HepG2 (cell line): Measurements from ENCODE around the gene MEGF11. TPM values are rescaled to one million over a fixed set of nuclear protein-coding genes. Genes with fewer than 3 reads are reported as not detected.

Experiments
- ATAC-seq: fragments of 200-7000 bp; cut with Tn5 transposase; 3 replicates; pipeline ENCODE4 v1.9.1; 2020; ENCODE audit warnings: mild to moderate bottlenecking, moderate library complexity
- BruUV-seq: library from RNA; stranded (reverse); fragments of 400-500 nt; replicated peaks from 2 replicates; lab custom pipeline; 2021; lab: Mats Ljungman, UMichigan
- CTCF ChIA-PET: fragments of 300-600 bp; formaldehyde crosslinking; extraction: SDS; loops from one replicate; lab custom pipeline; 2021; ENCODE audit warnings: low total read pairs, inconsistent platforms, low intra/inter-chr PET ratio; lab: Yijun Ruan, JAX
- POLR2A ChIA-PET: fragments of 350-600 bp; sonication (Branson Sonifier 250); formaldehyde crosslinking; loops from one replicate; lab custom pipeline; 2020; ENCODE audit warnings: antibody characterized with exemption, inconsistent platforms; lab: Yijun Ruan, JAX
- DNase-seq: peaks from one replicate; pipeline ENCODE4 v3.0.0-alpha.2; 2015; ENCODE audit warnings: low spot score
- FAIRE-seq: peaks from 3 replicates; lab custom pipeline; 2011; peaks lifted over from hg19 to GRCh38; lab: Jason Lieb, UNC
- H2AFZ ChIP-seq: one replicate; pipeline ENCODE4 v1.6.1; 2011; ENCODE audit warnings: low read length, inconsistent platforms
- H3K27ac ChIP-seq: fragments of 300-600 bp; 3 replicates; pipeline ENCODE4 v1.8.0; 2011; ENCODE audit warnings: mixed run types, mild to moderate bottlenecking, mixed read lengths, low read length, inconsistent platforms; ENCODE audit not compliant: insufficient read depth; ENCODE audit errors: extremely low read length
- H3K27me3 ChIP-seq, 2 experiments: fragments of 200-600 bp in 1 of 2; 2 replicates in 1 of 2; 3 replicates in 1 of 2; pipeline versions ENCODE4 v1.6.0 to v1.8.0; 2011; ENCODE audit warnings: low read length in 2 of 2, mild to moderate bottlenecking in 2 of 2, moderate library complexity in 2 of 2, inconsistent platforms in 1 of 2; ENCODE audit not compliant: insufficient read depth in 2 of 2, control insufficient read depth in 1 of 2
- H3K36me3 ChIP-seq, 2 experiments: fragments of 200-600 bp in 1 of 2; replicated peaks in 1 of 2; 2 replicates in 1 of 2; 3 replicates in 1 of 2; pipeline versions ENCODE4 v1.5.1 to v1.8.0; 2011; ENCODE audit warnings: low read length in 2 of 2, inconsistent platforms in 1 of 2; ENCODE audit not compliant: insufficient read depth in 2 of 2, control insufficient read depth in 1 of 2
- H3K4me1 ChIP-seq: 2 replicates; pipeline ENCODE4 v1.5.1; 2012; ENCODE audit warnings: low read length, inconsistent platforms; ENCODE audit not compliant: insufficient read depth
- H3K4me2 ChIP-seq: 2 replicates; pipeline ENCODE4 v1.6.0; 2011; ENCODE audit warnings: low read depth, low read length, inconsistent platforms
- H3K4me3 ChIP-seq, 3 experiments: fragments of 200-600 bp in 1 of 3; sonication (generic), shearing (Covaris generic) in 1 of 3; replicated peaks in 1 of 3; 2 replicates each; pipeline ENCODE4 v1.5.1; 2011 to 2016; ENCODE audit warnings: low read length in 3 of 3, inconsistent platforms in 2 of 3, low read depth in 2 of 3, mild to moderate bottlenecking in 2 of 3, control low read depth in 1 of 3, mixed read lengths in 1 of 3; ENCODE audit not compliant: insufficient read depth in 1 of 3
- H3K79me2 ChIP-seq: one replicate; pipeline ENCODE4 v1.6.1; 2011; ENCODE audit warnings: low read length, inconsistent platforms; ENCODE audit not compliant: insufficient read depth
- H3K9ac ChIP-seq: 2 replicates; pipeline ENCODE4 v1.6.0; 2011; ENCODE audit warnings: mild to moderate bottlenecking, low read depth, low read length, inconsistent platforms; ENCODE audit not compliant: insufficient read depth
- H3K9me3 ChIP-seq: 2 replicates; pipeline ENCODE4 v1.5.1; 2012; ENCODE audit warnings: mild to moderate bottlenecking, low read length
- H4K20me1 ChIP-seq: 2 replicates; pipeline ENCODE4 v1.6.0; 2011; ENCODE audit warnings: inconsistent platforms, mild to moderate bottlenecking, low read length, moderate library complexity; ENCODE audit not compliant: insufficient read depth
- CAMTA2 ChIP-seq: sonication (generic); formaldehyde crosslinking; IDR thresholded peaks from 2 replicates; pipeline ENCODE4 v1.4.0; 2020; ENCODE audit warnings: mild to moderate bottlenecking, missing genetic modification reagents, borderline replicate concordance
- HHEX ChIP-seq: IDR thresholded peaks from 2 replicates; pipeline ENCODE4 v1.6.1; 2016; ENCODE audit warnings: control low read depth
- IRX3 ChIP-seq: sonication (generic); formaldehyde crosslinking; IDR thresholded peaks from 2 replicates; pipeline ENCODE4 v1.8.1; 2023; ENCODE audit warnings: mild to moderate bottlenecking, low read depth, missing genetic modification reagents, borderline replicate concordance
- MAFF ChIP-seq: IDR thresholded peaks from 2 replicates; pipeline ENCODE4 v1.6.1; 2011; ENCODE audit warnings: low read depth, low read length, improper control_type of control experiment
- PHF21A ChIP-seq: sonication (generic); formaldehyde crosslinking; IDR thresholded peaks from 2 replicates; pipeline ENCODE4 v1.5.0; 2020; ENCODE audit warnings: mild to moderate bottlenecking, missing genetic modification reagents
- RFXANK ChIP-seq: IDR thresholded peaks from 2 replicates; pipeline ENCODE4 v1.6.1; 2016
- SNRNP70 ChIP-seq: fragments of 200-400 bp; formaldehyde crosslinking; IDR thresholded peaks from 2 replicates; pipeline ENCODE4 v1.6.1; 2017; ENCODE audit warnings: mild to moderate bottlenecking, low read depth, low read length, moderate library complexity
- TAF1 ChIP-seq: sonication (generic); formaldehyde crosslinking; IDR thresholded peaks from 2 replicates; pipeline ENCODE4 v1.4.0; 2020; ENCODE audit warnings: missing genetic modification reagents
- ZBTB21 ChIP-seq: sonication (generic); formaldehyde crosslinking; IDR thresholded peaks from 2 replicates; pipeline ENCODE4 v1.4.0; 2020; ENCODE audit warnings: missing genetic modification reagents
- ZFAT ChIP-seq: sonication (generic); formaldehyde crosslinking; conservative IDR thresholded peaks from 2 replicates; pipeline ENCODE4 v1.8.1; 2023; ENCODE audit warnings: missing genetic modification reagents, inconsistent platforms
- ZNF33A ChIP-seq: sonication (generic); formaldehyde crosslinking; IDR thresholded peaks from 2 replicates; pipeline ENCODE4 v1.5.1; 2020; ENCODE audit warnings: missing genetic modification reagents, mild to moderate bottlenecking, moderate library complexity, borderline replicate concordance
- ZNF616 ChIP-seq: sonication (generic); formaldehyde crosslinking; IDR thresholded peaks from 2 replicates; pipeline ENCODE4 v1.5.0; 2020; ENCODE audit warnings: low read depth, mild to moderate bottlenecking, missing genetic modification reagents
- WGBS: methylation state at CpG from one replicate; pipeline ENCODE4 v1.1.6; 2017; ENCODE audit warnings: low lambda C conversion rate; 5-methylcytosine and 5-hydroxymethylcytosine counted together
- in situ Hi-C: cut with HindIII; loops from 2 replicates; pipeline ENCODE4 v1.10.0; 2017; ENCODE audit warnings: low pct_unique_long_range_greater_than_20kb; ENCODE audit not compliant: extremely low pct_ligation_motif_present
- intact Hi-C: fragments of 100-400 bp; cut with micrococcal nuclease; formaldehyde crosslinking; loops from one replicate; pipeline ENCODE4 v1.10.0; 2022; ENCODE audit not compliant: unreplicated experiment
- polyA plus RNA-seq, 8 experiments: library from polyadenylated mRNA; depleted of rRNA in 3 of 8; stranded (reverse) in 7 of 8; unstranded in 1 of 8; fragments of >200 nt; fragmentation: Illumina TruSeq in 4 of 8; extraction: Trizol in 4 of 8; gene quantifications; 2 replicates each; pipeline versions ENCODE4 v1.2.1 to v1.2.3, GENCODE V29; 2011 to 2016; ENCODE audit warnings: low read depth in 4 of 8, missing spikeins in 1 of 8, mixed read lengths in 1 of 8; ENCODE audit not compliant: insufficient read depth in 1 of 8
- total RNA-seq, 5 experiments: library from RNA; depleted of rRNA; stranded (reverse); fragments of >200 nt; fragmentation: Illumina TruSeq; extraction: Trizol; gene quantifications; 2 replicates each; pipeline ENCODE4 v1.2.3, GENCODE V29; 2016; ENCODE audit warnings: low read depth in 1 of 5
- TF ChIP-seq, protein P1 (sequence below): sonication (generic); formaldehyde crosslinking; IDR thresholded peaks from 2 replicates; pipeline ENCODE4 v1.5.1; 2020; ENCODE audit warnings: missing genetic modification reagents, mild to moderate bottlenecking, borderline replicate concordance
- TF ChIP-seq, protein P2 (sequence below): sonication (generic); formaldehyde crosslinking; IDR thresholded peaks from 2 replicates; pipeline ENCODE4 v1.4.0; 2020; ENCODE audit warnings: missing genetic modification reagents
- TF ChIP-seq, protein P3 (sequence below): sonication (generic); formaldehyde crosslinking; IDR thresholded peaks from 2 replicates; pipeline ENCODE4 v1.4.0; 2020; ENCODE audit warnings: missing genetic modification reagents, mild to moderate bottlenecking, borderline replicate concordance
- TF ChIP-seq, protein P4 (sequence below): sonication (generic); formaldehyde crosslinking; IDR thresholded peaks from 2 replicates; pipeline ENCODE4 v1.8.1; 2022; ENCODE audit warnings: mild to moderate bottlenecking, missing genetic modification reagents

Gene MEGF11
- total and polyA plus RNA-seq, 2 of the 13 experiments (the other 11 are each of a cell fraction or from before 2014, with no cell fraction given) = not detected

DNA sequence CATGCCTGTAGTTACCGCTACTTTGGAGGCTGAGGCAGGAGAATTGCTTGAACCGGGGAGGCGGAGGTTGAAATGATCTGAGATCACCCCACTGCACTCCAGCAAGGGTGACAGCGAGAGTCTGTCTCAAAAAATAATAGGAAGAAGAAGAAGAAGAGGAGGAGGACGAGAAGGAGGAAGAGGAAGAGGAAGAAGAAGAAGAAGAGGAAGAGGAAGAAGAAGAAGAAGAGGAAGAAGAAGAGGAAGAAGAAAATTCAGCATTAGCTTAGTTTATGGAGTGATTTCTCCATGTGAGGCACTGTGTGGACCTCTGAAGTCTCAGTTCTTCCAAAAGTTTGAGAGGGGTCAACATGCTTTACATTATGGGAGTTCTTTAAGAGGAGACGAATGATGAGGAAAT, 17.4 kb upstream of the MEGF11 start (continued):
- TF ChIP-seq, protein P1, sequence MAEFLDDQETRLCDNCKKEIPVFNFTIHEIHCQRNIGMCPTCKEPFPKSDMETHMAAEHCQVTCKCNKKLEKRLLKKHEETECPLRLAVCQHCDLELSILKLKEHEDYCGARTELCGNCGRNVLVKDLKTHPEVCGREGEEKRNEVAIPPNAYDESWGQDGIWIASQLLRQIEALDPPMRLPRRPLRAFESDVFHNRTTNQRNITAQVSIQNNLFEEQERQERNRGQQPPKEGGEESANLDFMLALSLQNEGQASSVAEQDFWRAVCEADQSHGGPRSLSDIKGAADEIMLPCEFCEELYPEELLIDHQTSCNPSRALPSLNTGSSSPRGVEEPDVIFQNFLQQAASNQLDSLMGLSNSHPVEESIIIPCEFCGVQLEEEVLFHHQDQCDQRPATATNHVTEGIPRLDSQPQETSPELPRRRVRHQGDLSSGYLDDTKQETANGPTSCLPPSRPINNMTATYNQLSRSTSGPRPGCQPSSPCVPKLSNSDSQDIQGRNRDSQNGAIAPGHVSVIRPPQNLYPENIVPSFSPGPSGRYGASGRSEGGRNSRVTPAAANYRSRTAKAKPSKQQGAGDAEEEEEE = no peak
- no peak for TF ChIP-seq ZNF33A (CRISPR knock-in tag)
- no peak for TF ChIP-seq PHF21A (CRISPR knock-in tag)

DNA sequence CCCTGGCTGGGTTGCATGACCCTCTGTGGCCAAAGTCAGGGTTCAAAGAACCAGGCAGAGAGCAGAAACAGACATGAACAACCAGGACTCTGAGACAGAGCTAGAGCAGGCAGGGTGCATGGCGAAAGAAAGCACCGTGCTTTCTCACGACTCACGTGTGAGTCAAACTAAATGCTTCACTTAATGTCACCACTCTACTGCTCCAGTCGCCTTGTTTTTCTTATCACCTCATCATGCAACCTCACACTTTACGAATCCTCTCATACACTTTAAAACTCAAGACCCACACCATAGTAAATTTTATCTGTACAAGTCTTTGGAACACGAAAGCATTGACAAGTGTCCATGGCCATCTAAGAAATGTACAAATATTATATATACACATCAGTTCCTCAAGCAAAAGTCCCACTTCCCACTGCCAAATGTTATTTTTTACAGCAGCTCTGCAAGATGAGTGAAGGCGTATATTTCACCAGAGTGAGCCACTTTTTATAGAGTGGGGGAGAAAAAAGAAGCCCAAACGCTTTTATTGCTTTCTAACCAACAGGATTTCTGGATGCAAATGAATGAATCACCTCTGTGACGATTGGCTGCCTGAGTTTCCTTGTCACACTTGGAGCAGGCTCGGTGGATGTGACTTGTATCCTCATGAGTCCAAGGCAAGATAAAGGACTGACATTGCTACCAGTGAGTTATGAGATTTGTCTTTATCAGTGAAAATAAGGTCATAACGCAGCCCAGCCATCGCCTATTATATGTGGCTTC, 16.0 kb upstream of the MEGF11 start:
- H3K9me3 ChIP-seq = no peaks in the 10 kb centered on the region
- H3K4me3 ChIP-seq = no peak overlapping the region
- WGBS = 32% methylated on average over 13 of the region's 13 CpGs
- no peak for ATAC-seq
- no TSS peak for BruUV-seq
- H2AFZ ChIP-seq = no peak overlapping the region
- peaks cover 2 to 12% of the 10 kb centered on the region in 2 experiments; a peak in 2 of 5 replicates for H3K27me3 ChIP-seq
- H3K36me3 ChIP-seq = no peaks in the 10 kb centered on the region
- H4K20me1 ChIP-seq = no peaks in the 10 kb centered on the region
- no peak overlapping the region for H3K9ac ChIP-seq
- POLR2A ChIA-PET = no interaction called here
- intact Hi-C loops = loop anchor here (5.0 kb wide), 1 partner anchor 187 kb away; no protein-coding TSS in a partner anchor
- CTCF ChIA-PET = no interaction called here
- no peak overlapping the region for H3K27ac ChIP-seq
- H3K79me2 ChIP-seq = no peaks in the 10 kb centered on the region
- H3K4me2 ChIP-seq = no peak overlapping the region
- FAIRE-seq = no peak
- in situ Hi-C loops = no loop called here
- no peaks in the 10 kb centered on the region for H3K4me1 ChIP-seq
- no peak for DNase-seq
- TF ChIP-seq, protein P2, sequence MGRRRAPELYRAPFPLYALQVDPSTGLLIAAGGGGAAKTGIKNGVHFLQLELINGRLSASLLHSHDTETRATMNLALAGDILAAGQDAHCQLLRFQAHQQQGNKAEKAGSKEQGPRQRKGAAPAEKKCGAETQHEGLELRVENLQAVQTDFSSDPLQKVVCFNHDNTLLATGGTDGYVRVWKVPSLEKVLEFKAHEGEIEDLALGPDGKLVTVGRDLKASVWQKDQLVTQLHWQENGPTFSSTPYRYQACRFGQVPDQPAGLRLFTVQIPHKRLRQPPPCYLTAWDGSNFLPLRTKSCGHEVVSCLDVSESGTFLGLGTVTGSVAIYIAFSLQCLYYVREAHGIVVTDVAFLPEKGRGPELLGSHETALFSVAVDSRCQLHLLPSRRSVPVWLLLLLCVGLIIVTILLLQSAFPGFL (CRISPR knock-in tag) = no peak
- TF ChIP-seq CAMTA2 (CRISPR knock-in tag) (no peak), MAFF (no peak), SNRNP70 (no peak), IRX3 (CRISPR knock-in tag) (no peak), ZBTB21 (CRISPR knock-in tag) (no peak), TAF1 (CRISPR knock-in tag) (no peak), RFXANK (CRISPR knock-in tag) (no peak), ZFAT (no peak), HHEX (CRISPR knock-in tag) (no peak), ZNF616 (CRISPR knock-in tag) (no peak)
- TF ChIP-seq, protein P3, sequence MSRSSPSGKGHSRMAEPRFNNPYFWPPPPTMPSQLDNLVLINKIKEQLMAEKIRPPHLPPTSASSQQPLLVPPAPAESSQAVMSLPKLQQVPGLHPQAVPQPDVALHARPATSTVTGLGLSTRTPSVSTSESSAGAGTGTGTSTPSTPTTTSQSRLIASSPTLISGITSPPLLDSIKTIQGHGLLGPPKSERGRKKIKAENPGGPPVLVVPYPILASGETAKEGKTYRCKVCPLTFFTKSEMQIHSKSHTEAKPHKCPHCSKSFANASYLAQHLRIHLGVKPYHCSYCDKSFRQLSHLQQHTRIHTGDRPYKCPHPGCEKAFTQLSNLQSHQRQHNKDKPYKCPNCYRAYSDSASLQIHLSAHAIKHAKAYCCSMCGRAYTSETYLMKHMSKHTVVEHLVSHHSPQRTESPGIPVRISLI (CRISPR knock-in tag) = no peak
- TF ChIP-seq, protein P4, sequence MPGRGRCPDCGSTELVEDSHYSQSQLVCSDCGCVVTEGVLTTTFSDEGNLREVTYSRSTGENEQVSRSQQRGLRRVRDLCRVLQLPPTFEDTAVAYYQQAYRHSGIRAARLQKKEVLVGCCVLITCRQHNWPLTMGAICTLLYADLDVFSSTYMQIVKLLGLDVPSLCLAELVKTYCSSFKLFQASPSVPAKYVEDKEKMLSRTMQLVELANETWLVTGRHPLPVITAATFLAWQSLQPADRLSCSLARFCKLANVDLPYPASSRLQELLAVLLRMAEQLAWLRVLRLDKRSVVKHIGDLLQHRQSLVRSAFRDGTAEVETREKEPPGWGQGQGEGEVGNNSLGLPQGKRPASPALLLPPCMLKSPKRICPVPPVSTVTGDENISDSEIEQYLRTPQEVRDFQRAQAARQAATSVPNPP (CRISPR knock-in tag) = no peak
